AG04449 (cell line): ENCODE measurements around the gene CTAG1A.
A peak's percentile ranks its signal among the peaks of the same experiment; 100 is the strongest.

Source experiments
- CTCF ChIA-PET: fragments of 350-600 bp; formaldehyde crosslinking; extraction: SDS; loops from one replicate; lab custom pipeline; 2021; ENCODE audit warnings: antibody characterized with exemption; lab: Yijun Ruan, JAX
- POLR2A ChIA-PET: fragments of 400-600, 350-600 bp; formaldehyde crosslinking; extraction: SDS; loops from one replicate; lab custom pipeline; 2020; ENCODE audit warnings: antibody characterized with exemption, inconsistent platforms; lab: Yijun Ruan, JAX
- DNase-seq: peaks from one replicate; pipeline ENCODE4 v3.0.0-alpha.2; 2010; ENCODE audit warnings: low read depth, low spot score
- H3K4me3 ChIP-seq: 2 replicates; pipeline ENCODE4 v1.5.1; 2011; ENCODE audit warnings: low read depth, mild to moderate bottlenecking, control low read depth, low read length
- CTCF ChIP-seq: IDR thresholded peaks from one replicate; pipeline ENCODE4 v1.5.1; 2011; ENCODE audit warnings: mild to moderate bottlenecking, moderate library complexity, low read length, control low read depth, inconsistent platforms; ENCODE audit not compliant: insufficient read depth; ENCODE audit errors: missing control alignments

The CTAG1A gene

DNA sequence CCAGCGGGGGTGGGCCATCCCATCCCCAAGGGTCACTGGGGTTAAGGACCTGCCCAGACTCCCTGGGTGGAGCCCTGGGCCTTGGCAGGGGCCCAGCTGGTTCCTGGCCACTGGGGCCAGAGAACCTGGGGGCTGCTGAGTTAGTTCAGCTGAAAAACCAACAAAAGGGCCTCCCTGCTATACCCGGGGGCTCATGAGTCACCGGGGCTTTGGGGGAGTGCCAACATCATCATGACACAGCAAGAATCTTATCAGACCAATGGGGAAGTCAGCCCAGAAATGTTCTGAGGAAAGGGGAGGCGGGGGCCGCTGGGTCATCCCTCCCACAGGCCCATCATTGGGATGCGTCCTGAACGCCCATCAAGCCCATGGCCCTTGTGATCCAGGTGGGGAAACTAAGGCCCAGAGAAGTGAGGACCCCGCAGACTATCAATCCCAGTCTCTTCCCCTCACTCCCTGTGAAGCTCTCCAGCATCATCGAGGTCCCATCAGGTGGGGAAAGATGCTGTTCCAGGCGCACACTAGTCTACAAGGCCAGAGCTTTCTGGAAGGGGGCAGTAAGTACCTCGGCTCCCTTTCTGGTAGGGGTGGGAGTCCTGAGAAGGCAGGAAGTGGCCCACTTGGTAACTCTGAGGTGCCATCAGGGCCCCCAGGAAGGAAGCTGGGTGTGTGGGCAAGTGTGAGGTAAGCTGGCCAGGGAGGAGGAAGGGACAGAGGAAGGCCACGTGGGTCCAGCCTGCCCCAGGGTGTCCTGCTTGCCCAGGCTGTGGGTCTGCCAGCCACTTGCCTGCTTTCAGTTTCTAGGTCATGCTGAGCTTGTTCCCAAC lies 42.8 kb upstream of the CTAG1A start:
- POLR2A ChIA-PET: interaction anchor here (0.5 to 1.5 kb wide), 4 partner anchors 15 to 185 kb away, joined by 3 to 4 read pairs (median 3); no protein-coding TSS in a partner anchor
- H3K4me3 ChIP-seq: no peak overlapping the region
- DNase-seq: peak; percentile 72
- CTCF ChIA-PET: interaction anchor here (1.1 to 1.6 kb wide), 5 partner anchors 8 to 54 kb away, joined by 3 to 11 read pairs (median 4); no protein-coding TSS in a partner anchor
- TF ChIP-seq CTCF: no peak

DNA sequence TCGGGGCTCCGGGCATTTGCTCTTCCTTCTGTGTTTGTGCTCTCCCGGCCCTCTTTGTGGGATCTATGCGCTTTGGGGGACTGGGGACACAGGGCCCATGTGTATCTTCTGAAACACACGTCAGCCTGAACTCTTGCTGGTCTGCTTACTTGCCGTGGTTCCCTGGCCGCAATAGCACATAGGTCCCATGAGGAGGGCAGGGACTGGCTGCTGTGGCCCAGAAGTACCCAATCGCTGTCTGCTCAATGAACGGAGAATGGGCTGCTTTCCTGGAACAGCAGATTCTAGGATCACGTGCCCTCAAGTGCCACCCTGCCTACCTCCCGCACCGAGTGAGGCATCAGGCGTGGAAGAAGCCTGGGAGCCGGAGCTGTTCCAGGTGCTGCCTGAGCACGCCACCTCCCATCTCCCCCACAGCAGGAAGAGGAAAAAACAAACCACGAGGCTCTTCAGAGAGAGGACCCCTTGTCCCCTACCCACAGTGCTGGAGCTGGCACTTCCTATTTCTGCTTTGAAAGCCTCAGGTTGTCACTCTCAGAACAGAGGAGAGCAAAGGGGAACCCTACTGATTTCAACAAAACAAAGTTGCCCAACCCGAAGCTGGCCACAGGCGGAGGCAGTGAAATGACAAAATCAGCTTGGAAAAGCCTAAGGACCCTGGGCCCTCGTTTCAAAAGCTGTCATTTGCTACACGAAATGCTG lies 42.1 kb upstream of the CTAG1A start:
- ChIA-PET CTCF (interaction anchor here (1.1 to 1.5 kb wide), 2 partner anchors 9 to 16 kb away, joined by 3 to 5 read pairs; no protein-coding TSS in a partner anchor), POLR2A (interaction anchor here (0.7 to 1.5 kb wide), 3 partner anchors 16 to 172 kb away, joined by 3 to 4 read pairs (median 3); no protein-coding TSS in a partner anchor)
- no peak overlapping the region for H3K4me3 ChIP-seq
- no peak for TF ChIP-seq CTCF
- no peak for DNase-seq

DNA sequence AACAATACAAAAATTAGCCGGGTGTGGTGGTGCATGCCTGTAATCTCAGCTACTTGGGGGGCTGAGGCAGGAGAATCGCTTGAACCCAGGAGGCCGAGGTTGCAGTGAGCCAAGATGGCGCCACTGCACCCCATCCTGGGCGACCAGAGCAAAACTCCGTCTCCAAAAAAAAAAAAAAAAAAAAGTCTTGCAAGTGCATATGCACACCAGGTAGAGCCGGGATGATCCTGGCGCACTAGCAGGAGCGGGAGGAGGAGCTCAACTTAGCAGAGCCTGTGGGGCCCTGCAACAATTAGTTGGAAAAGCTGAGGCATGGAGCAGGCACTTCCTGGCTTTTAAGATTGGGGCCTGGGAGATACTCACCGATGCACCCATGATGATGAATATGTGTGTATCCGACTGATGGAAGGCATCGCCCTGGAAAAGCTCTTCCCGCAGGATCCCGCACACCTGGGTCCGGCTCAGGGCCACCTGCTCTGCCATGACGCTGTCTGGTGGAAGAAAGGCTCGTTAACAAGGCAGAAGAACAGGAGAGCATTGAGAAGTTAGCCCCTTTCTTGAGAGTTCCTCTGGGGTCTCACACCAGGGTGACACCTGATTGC lies 39.2 kb upstream of the CTAG1A start:
- DNase-seq: no peak
- ChIA-PET POLR2A (interaction anchor here (0.6 kb wide), 1 partner anchor 125 kb away, joined by 4 read pairs; no protein-coding TSS in a partner anchor), CTCF (no interaction called here)

DNA sequence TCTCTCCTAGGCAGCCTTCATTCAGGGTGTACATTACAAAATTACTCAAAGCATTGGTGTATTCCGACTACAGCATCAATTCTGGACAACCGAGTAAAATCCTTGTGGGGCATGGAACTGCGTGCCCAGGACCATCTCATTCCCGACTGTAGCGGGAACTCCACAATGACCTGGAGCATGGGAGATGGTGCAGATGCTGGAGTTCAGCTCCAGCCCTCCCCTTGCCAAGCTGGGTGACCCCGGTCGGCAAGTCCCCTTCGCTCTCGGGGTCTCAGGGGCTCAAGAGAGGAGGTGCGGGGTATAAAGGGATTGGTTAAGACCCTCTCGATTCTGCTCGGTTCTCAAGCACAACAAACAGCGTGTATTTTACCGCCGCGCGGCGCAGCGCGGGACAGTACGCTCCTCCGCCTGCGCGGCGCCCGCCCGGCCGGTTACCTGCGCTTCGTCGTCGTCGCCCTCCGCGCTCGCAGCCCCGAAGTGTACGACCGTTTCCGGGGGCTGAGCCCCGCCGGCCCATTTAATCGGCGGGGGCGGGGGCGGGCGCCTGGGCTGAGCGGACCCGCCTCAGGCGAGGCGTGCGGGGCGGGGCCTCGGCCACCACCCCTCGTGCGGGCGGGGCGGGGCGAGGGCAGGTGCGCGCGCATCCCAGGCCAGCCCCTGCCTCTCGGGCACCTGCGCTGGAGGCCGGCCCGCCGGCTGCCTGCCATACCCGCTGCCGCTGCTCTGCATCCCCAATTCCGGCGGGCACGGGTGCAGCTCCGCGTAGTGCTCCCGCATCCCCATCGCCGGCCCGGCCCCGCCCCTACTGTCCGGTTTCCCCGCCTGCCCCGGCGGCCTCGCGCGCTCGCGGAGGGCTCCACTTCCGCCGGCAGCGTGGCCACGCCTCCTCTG lies 38.3 kb upstream of the CTAG1A start, which contains the start of gene G6PD:
TSS of gene G6PD (minus strand) at position 493 of the 891 bp plus-strand sequence. CDS start 691 bp downstream, outside the sequence.
- no peak for DNase-seq
- peak within 1 kb of the TSS; percentile 70 for H3K4me3 ChIP-seq
- ChIA-PET CTCF (no interaction called here), POLR2A (interaction anchor here (0.6 to 0.9 kb wide), 2 partner anchors 126 to 149 kb away, joined by 4 read pairs; partner anchors contain the start of gene RPL10)
- TF ChIP-seq CTCF: no peak

More for the DNA sequence above, 39.2 kb upstream of the CTAG1A start:
- peak overlapping the region; percentile 68 for H3K4me3 ChIP-seq
- no peak for TF ChIP-seq CTCF

GRCh38 chrX:154547245-154548027 lies 37.5 kb upstream of the CTAG1A start, which contains the start of gene IKBKG:
Gene IKBKG, plus strand, starts transcription at chrX:154547620. Its CDS starts 4,383 bp downstream, at chrX:154552003.
- peak within 1 kb of the TSS; percentile 70 for H3K4me3 ChIP-seq
- ChIA-PET POLR2A (interaction anchor here (0.9 kb wide), 1 partner anchor 150 kb away, joined by 4 read pairs; the partner anchor contains the start of gene RPL10), CTCF (no interaction called here)
- TF ChIP-seq CTCF: no peak
- DNase-seq: peak; percentile 36
